GM21526 (cell line): ENCODE results near the gene PIGS.
A peak's percentile ranks its signal among the peaks of the same experiment; 100 is the strongest.
"Not testable (repeated sequence)": the region's sequence is repeated elsewhere in the genome, so short reads cannot be mapped to it uniquely, and the experiment has no call there.

ENCODE experiments used
- ATAC-seq: cut with Tn5 transposase; IDR thresholded peaks from one replicate; pipeline ENCODE4 v1.9.1; 2021; ENCODE audit warnings: moderate library complexity; ENCODE audit not compliant: unreplicated experiment, low FRiP score

PIGS gene

DNA sequence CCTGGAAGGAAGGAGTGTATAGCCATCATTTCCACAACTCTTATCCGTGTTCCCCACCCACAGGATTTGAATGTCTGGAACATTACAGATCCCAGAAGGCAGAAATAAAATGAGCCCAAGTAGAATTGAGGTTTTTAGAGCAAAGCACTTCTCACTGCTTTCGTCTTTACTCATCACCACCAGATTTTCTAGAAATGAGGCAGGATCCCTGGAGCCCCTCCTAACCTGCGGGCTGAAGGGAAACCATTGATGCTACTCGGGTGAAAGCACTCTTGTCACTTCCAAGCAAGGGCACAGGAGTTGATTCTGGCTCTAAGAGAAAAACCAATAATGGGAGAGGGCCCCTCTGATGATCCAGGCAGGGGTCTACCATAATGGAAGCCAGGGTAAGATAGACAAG, 8.2 kb upstream of the PIGS start:
- ATAC-seq, result no peak

DNA sequence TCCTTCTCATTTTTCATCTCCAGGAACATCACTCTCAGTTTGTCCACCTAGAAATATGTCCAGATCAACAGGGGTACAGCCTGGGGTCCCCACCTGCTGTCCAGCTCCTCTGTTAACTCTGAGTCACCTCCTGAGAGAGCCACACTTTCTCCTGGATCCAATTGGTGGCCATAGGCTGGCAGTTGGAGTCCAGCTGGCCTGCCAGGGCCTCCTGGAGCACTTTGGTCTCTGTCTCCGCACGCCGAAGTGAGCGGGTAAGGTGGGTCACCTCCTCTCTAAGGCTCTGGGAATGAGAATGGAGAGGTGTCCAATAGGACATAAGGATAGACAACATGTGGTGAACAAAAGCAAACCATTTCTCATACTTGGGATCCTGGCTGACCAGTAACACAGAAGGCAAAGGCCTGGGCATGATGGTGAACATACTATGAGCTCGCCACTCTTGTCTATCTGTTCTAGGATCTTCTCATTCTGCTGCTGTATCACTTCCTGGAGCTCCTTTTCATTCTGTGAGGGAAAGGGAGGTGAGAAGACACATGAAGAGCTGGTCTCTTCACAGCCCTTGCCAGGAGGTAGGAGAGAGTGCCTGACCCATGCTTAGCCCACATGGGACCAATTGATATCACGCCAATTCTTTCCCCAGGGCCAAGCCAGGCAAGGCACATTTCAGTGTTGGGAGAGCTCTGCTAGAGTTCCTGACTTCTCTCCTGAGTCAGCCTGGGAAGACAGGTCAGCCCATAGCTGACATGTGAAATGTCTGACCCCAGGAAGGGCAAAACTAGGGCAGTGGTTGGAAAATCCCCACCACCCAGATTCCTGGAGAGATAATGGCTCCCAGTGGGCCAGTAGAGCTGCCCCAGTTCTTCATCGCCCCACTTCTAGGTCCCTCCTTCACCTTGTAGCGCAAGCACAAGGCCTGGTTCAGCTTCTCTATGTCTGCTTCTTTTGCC, 7.2 kb upstream of the PIGS start:
- ATAC-seq, result no peak

DNA sequence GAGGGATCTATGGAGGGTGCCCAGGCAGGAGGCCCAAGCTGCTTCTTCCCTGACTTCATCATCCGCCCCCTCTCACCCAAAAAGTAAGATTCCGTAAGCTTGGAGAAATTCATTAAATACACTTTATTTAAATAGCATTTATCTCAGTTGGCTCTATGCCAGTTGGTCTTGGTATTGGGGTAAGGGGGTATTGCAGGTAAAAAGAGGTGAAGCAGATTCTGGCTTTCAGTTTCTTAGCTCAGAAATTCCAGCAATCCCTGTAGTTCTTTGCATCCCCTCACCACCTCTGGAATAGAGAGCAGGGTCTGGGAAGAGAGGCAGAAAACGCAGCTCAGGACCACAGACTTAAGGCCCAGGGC, 6.1 kb upstream of the PIGS start:
- ATAC-seq, result no peak

DNA sequence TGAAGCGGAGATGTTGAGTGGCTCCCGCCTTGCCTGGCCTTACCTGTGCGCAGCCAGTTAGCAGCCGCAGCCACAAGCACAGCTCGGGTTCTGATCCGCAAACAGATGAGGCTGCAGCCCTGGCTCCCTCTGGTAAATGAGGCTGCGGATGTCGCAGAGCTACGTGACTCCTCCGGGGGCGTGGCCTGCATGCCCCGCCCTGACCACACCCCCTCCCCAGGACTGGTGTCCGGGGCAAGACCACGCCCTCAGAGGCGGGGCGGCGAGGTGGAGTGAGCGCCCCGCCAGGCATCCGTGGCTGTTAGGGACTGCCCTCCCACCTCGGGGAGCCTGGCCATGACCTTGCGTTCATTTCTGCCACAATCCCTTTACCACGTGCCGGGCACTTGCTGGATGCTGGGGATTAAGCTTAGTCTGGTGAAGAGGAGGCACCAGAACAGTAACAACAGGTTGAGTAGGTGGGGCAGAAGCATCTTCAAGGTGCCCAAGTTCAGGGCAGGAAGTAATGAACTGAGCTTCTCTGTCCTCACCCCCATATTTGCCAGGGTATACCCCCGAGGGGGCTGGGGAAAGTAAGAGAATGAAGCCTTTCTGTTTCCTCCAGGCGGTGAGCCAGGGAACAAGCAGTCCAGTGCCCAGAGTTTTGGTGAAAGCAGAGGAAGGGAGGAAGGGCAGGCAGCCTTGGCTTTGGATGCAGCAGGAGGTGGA, 5.6 kb upstream of the PIGS start, which contains the start of gene ALDOC:
Gene ALDOC, minus strand, starts transcription at position 138 of the 708 bp plus-strand sequence. CDS start 1,363 bp downstream, outside the sequence.
- ATAC-seq, result peak; percentile 76

DNA sequence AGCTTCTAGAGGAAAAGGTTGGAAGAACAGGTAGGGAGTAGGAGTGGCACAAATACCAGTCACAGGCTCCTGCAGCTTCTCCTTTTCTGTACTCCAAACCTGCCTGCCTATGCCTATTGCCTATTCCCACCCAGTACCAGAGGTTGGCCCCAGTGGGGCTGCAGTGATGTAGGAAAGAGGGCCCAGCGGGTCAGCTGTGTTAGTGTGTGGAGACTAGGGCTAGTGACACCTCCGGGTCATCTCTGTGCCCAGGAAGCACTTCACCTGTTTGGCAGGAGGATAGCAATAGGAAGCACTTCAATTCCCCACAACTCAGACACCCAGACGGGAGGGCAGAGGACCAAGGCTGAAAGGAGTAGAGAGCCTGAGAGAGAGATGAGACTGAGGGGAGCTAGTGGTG, 4.7 kb upstream of the PIGS start:
- not testable (repeated sequence) for ATAC-seq

DNA sequence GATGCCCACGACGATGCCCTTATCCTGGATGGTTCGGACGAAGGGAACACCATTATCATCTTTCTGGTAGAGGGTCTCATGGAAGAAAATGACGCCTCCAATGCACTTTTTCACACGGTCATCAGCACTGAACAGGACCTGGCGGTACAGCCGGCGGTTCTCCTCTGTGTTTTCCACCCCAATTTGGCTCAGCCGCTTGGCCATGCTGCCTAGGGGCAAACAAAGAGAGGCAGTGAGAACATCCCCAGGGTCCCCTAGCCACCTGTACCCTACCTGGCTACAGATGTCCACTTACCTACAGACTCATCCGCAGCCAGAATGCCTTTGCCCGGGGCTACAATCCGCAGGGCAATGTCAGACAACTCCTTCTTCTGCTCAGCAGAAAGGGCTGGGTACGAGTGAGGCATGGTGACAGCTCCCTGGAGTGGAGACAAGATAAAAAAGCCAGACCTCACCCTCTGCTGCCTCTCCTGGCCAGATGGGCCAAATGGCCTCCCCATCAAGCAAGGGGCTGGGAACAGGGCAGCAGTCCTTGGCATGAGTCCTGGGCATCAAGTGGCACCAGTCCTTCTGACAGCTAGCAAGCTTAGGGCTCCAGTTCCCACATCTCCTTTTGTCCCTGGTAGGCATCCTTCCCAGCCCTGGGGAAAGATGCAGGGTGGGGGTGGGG, 3.9 kb upstream of the PIGS start:
- no peak for ATAC-seq

DNA sequence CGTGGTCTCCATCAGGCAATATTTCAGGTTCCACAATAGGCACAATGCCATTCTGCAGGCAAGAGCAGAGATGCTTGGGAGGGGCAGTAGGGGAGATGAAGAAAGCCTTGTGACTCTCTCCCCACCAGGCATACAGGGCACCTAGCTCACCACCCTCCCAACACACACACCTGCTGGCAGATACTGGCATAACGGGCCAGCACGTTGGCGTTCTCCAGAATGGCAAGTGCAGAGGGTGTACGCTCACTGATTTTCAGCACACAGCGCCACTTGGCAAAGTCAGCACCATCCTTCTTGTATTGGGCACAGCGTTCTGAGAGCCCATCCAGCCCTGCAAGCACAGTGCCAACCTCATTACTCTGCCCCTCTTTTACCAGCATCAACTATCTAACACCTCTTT, 3.2 kb upstream of the PIGS start:
- no peak for ATAC-seq

DNA sequence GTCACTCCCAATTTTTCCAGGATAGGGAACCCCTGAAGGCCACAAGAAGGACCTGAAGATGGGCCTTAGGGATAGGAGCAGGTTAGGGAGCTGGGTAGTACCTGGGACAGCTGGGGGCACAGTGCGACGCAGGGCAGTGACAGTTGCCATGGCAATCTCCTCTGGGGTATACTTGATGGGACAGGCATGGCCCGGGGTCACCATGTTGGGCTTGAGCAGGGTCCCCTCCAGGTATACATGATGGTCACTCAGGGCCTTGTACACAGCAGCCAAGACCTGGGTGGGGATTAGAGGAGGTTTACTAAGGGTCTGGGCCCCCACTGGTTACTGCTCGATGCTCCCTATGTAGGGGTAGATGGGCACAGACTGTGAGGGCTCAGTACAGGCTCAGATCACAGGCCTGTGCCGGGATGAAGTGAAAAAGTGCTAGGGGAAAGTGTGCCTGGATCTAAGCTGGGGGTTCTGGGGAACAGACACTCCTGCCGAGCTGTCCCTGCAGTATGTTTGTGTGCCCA, 2.7 kb upstream of the PIGS start:
- ATAC-seq, result no peak

DNA sequence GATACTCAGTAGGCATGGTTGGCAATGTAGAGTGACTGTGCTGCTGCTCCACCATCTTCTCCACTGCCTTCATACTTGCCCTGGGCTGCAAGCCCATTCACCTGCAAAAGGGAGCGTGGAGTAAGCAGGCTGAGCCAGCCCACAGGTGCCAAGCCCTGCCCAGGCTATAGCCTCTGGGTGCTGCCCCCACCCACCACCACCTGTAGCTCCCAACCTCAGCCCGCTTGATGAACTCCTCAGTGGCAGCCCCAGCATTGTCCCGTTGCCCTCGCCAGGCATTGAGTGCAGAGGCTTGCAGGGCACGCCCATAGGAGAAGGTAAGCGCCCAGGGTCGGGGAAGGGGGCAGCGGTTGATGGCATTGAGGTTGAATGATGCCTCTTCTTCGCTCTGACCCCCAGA, 2.2 kb upstream of the PIGS start:
- no peak for ATAC-seq

DNA sequence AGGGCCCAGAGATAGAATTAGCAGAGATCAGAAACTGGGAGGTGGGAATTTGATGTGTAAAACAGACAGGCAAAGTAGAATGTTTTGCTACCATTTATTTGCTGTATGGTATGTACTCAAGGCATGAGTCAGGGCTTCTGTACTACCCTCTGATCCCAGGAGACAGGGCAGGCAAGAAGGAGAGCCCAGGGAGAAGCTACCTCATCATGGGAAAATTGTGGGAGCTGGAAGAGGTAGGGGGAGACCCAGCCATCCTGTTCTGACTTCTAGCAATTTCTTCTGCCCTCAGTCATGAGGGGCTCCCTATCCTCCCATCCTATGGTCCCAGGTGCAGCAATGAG, 1.7 kb upstream of the PIGS start:
- ATAC-seq, result no peak

DNA sequence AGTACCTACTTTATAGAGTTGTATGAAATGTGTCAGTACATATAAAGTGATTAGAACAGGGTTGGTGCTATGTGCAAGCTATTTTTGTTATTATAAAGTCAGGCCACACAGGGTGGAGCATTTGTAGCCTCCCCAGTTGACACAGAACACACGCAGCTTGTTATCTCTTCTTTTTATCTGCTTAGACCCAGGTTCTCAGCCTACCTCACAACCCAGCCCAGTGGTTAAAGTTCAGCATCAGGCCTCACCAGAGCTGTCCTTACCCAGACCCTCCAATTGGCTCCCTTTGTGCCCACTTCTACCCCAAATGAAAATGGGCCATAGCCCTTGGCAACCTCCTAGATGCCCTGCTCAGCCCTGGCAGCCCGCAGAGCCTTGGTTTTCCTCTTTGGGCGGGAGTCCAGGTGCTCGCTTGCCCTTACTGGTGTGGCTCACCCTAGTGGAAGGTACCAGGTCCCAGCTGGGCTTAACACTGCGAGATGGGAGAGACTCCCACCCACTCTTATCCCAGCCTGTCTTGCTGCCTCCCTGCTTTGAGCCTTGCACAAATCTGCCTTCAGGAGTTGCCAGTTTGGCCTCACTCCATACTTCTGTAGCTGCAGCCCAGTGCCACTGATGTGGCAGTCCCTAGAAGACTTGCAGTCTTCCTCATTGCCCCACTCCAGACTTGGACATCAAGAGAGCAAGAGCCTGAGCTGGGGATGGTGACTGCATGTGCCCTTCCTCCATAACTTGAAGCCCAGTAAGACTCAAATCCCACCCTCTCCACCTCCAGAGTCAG, 1.1 kb upstream of the PIGS start:
- no peak for ATAC-seq

DNA sequence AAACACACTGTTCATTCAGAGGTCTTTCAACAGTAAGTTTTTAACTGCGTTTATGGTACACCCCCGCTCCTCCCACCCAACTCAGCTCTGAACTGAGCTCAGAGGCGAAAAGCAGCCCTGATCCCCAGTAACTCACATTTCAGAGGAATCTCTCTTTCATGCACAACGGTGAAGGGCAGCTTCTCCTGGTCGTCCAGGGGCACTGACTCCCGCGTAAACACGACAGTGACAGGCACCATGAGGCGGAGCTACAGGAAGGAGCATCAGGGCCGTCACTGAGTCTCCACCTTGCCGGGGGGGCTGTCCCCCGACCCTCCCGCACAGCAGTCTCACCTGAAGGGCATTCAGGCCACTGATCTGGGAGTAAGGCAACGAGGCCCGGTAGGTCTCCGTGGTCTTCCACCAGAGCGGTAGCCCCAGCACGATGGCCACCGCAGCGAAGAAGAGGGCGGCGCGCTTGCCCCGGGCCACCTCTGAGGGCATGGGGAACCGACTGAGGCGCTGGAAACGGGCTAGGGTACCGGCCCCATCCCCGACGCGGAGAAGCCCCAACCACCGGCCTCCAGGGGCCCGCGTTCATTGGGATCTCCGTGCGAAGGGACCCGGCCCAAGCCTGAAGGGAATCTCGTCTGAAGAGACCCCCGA, 486 bp downstream of the PIGS start:
- ATAC-seq, result peak; percentile 23

DNA sequence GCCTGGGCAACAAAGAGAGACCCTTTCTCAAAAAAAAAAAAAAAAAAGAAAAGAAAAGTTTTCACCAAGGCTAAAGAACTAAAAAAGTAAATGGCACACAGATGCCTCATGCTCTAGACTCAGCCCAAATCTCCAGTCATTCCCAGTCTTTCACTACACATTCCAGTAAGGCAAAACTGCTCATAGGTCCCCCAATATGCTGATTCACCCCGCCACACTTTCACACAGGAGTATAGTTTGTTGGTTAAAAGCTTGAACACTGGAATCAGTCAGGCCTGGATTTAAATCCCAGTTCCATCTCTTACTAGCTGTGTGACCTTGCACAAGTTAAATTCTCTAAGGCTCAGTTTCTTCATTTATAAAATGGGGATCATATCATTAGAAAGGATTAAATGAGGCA, 1.9 kb downstream of the PIGS start:
- ATAC-seq, result no peak

DNA sequence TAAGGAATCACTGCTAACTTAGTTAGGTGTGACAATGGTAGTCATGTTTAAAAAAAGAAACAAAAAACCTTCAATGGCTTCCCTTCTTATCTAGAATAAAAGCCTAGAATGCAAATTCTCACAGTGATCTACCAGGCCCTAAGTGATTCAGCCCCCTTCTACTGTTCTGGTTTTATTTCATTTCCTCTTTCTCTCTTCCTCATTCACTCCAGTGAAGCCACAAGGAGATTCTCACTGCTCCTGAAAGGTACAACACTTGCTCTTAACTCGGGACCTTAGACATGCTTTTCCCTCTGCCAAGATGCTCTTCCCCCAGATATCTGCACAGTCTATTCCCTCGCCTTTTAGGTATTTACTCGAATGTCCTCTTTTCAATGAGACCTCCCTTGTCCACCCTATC, 3.7 kb downstream of the PIGS start:
- no peak for ATAC-seq

DNA sequence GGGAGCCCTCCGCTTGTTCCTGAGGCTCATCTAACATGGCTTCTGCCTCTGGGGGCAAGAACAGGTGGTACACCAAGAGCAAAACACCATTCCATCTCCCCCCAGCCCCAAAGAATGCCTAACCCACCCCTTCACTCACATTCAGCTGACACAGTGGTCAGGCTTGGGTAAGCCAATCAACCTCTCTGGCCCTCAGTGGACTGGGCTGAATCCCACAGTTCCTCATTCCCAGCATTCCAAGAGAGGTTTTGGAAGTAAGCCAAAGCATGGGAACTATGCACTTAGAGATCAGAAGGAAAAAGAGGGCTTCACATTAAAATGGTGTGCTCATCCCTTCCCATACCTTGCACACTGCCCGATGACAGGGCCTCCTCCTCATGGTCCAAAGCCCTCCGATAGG, 7.8 kb downstream of the PIGS start:
- ATAC-seq, result no peak

DNA sequence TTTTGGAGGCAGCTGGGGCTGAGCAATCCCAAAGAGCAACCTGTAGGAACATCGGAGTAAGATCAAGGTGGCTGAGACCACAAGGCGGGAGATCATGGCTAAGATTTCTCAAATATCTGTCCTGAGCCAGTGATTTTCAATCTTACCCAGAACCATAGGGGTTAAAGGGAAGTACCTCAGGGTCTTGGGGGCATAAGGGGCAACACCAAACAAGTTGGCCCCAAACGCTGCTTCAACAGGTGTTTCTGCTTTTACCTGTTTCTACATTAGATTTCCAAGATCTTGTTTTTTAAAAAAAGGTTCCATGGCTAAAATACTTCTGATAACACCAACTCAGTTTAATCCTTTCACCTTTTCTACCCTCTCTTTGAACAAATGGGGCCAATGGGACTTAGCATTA, 16.3 kb downstream of the PIGS start:
- ATAC-seq, result no peak

DNA sequence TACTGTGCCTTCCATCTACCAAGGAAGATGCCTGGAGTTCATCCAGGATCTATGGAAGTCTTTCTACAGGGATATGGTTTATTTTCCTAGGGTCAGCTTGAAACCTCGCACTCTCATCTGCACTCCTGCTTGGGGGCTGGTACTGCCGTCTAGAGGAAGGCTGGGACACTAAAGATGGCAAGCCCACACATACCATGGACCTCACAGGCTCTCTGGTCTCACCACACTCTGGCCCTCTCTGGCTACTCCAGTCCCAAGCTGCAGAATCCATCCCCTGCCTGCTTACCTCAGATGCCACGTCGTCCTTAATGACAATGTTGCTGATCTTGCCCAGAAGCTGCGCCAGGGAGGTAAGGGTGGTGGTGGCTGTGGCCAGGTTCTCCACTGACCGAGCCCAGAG, 16.8 kb downstream of the PIGS start:
- ATAC-seq, result no peak

DNA sequence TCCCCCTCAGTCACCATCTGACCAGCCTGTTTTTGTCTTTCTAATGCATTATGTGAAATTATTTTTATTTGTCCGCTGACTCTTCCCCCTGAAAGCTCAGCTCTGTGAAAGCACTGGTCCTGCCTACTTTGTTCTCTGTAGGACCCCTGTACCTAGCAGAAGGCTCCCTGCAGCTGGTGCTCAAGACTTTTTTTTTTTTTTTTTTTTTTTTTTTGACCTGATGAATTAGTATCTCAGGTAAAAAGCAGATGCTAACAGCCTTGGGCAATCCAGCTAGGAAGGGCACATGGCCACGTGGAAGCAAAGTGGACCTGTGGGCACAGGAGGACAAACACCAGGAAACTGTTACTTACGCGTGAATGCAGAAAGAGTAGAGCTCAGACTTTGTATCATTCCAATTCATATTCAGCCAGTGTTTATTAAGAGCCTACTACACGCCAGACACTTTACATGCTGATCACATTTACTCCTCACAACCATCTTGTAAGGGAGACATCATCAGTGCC, 18.3 kb downstream of the PIGS start:
- ATAC-seq, result no peak

DNA sequence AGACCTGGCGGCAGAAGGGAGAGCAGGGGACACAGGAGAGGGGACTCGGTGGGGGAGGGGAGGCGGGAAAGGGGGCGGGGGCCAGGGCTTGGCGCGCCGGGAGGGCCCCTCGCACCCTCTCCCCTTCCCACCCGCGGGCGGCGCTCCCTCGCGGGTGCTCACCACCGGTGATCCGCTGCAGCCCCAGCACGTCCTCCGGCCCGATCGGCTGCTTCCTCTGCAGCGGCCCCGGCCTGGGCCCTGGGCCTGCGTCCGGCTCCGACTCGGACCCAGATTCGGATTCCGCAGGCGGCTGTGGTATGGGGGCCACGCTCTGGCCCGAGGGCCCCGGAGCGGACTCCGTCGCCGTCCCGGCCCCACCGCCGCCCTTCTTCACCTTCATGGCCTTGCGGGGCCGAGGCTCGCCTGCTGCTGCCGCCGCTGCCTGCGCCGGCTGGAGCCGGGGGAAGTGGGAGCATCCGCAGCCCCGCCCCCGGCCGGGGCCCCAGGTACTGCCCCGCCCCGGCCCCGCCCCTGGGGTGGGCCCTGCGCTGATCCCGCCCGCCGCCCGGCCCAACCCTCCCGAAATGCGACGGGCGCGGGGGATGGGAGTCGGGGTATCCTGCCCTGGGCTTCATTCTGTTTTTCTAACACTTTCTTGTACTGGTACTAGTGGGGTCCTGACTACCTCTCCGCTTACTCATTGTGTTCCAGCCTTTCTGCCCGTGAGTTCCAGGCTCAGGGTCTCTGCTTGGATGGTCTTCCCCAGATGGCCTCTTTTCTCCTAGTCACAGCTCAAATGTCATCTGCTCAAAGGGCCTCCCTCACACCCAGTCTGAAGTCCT, 18.9 kb downstream of the PIGS start, which contains the start of gene UNC119:
Gene UNC119, minus strand, starts transcription at position 449 of the 824 bp plus-strand sequence. Its CDS starts 67 bp downstream, at position 382.
- ATAC-seq, result peak; percentile 43
